ENCODE measurements around the gene DEGS1. TPM values are rescaled to one million over a fixed set of nuclear protein-coding genes. Genes with fewer than 3 reads are reported as not detected.

DEGS1 gene
- total RNA-seq, 6 experiments from 2014 or later, result 17.9 to 43.5 (median 29.0) TPM

GRCh38 chr1:224169718-224170270, 13.2 kb upstream of the DEGS1 start:
- H3K4me3 ChIP-seq, result no peak overlapping the region

GRCh38 chr1:224170343-224170742, 12.7 kb upstream of the DEGS1 start:
- H3K4me3 ChIP-seq, result no peak overlapping the region
- H3K4me1 ChIP-seq, result no peaks in the 10 kb centered on the region
- TF ChIP-seq CTCF (IDR thresholded peaks at IDR 0.05) (no peak), POLR2A (IDR thresholded peaks at IDR 0.05) (no peak)
- H3K9me3 ChIP-seq, result no peaks in the 10 kb centered on the region
- no peaks in the 10 kb centered on the region for H3K36me3 ChIP-seq
- intact Hi-C loops (cut with DNase I), result no loop called here
- ATAC-seq (no peak), DNase-seq (no peak)
- WGBS (ENCODE audit: insufficient coverage, low coverage, low lambda C conversion rate, missing lambda C conversion rate), result 90% methylated on average over 1 of the region's 4 CpGs
- H3K27me3 ChIP-seq, result no peaks in the 10 kb centered on the region
- H3K27ac ChIP-seq, result no peak overlapping the region

More at GRCh38 chr1:224169718-224170270, 13.2 kb upstream of the DEGS1 start:
- WGBS (ENCODE audit: insufficient coverage, low coverage, low lambda C conversion rate, missing lambda C conversion rate), result 60% methylated on average over 2 of the region's 4 CpGs
- intact Hi-C loops (cut with DNase I), result no loop called here
- peak overlapping the region; percentile 24 to 70 (median 26) for H3K27ac ChIP-seq
- H3K4me1 ChIP-seq, result no peaks in the 10 kb centered on the region
- DNase-seq (no peak), ATAC-seq (peak in 1 of 4 donors; percentile 12)
- no peak for TF ChIP-seq CTCF (IDR thresholded peaks at IDR 0.05)
- TF ChIP-seq POLR2A (IDR thresholded peaks at IDR 0.05), result no peak
- H3K27me3 ChIP-seq, result no peaks in the 10 kb centered on the region
- H3K36me3 ChIP-seq, result no peaks in the 10 kb centered on the region
- no peaks in the 10 kb centered on the region for H3K9me3 ChIP-seq

- no peak overlapping the region for H3K27ac ChIP-seq
- no peaks in the 10 kb centered on the region for H3K4me1 ChIP-seq
- no peaks in the 10 kb centered on the region for H3K36me3 ChIP-seq
- intact Hi-C loops (cut with DNase I), result no loop called here
- H3K4me3 ChIP-seq, result no peak overlapping the region
- no peaks in the 10 kb centered on the region for H3K27me3 ChIP-seq
- no peak for TF ChIP-seq POLR2A (IDR thresholded peaks at IDR 0.05)
- peak; percentile 21 to 45 (median 29) for TF ChIP-seq CTCF (IDR thresholded peaks at IDR 0.05)
- peak; percentile 43 to 55 (median 51) for ATAC-seq
- DNase-seq, result peak in 1 of 3 donors; percentile 29
- WGBS (ENCODE audit: insufficient coverage, low coverage, low lambda C conversion rate, missing lambda C conversion rate), result 76% methylated on average over 6 of the region's 9 CpGs
- H3K9me3 ChIP-seq, result no peaks in the 10 kb centered on the region
Observed at GRCh38 chr1:224170748-224171478, 12.1 kb upstream of the DEGS1 start.

- no peaks in the 10 kb centered on the region for H3K9me3 ChIP-seq
- 55% methylated on average over 3 of the region's 3 CpGs for WGBS (ENCODE audit: insufficient coverage, low coverage, low lambda C conversion rate, missing lambda C conversion rate)
- H3K36me3 ChIP-seq, result no peaks in the 10 kb centered on the region
- H3K4me3 ChIP-seq, result no peak overlapping the region
- ATAC-seq, result no peak
- no peak for DNase-seq
- intact Hi-C loops (cut with DNase I), result no loop called here
- no peak overlapping the region for H3K27ac ChIP-seq
- no peaks in the 10 kb centered on the region for H3K27me3 ChIP-seq
- TF ChIP-seq CTCF (IDR thresholded peaks at IDR 0.05) (no peak), POLR2A (IDR thresholded peaks at IDR 0.05) (no peak)
- H3K4me1 ChIP-seq, result no peaks in the 10 kb centered on the region
Observed at GRCh38 chr1:224172229-224172628, 10.8 kb upstream of the DEGS1 start.
